HG03342 (cell line): ENCODE measurements around the gene ABCA13.

Experiments
- ATAC-seq: cut with Tn5 transposase; IDR thresholded peaks from one replicate; pipeline ENCODE4 v1.9.1; 2021; ENCODE audit warnings: mild to moderate bottlenecking, moderate library complexity; ENCODE audit not compliant: unreplicated experiment

Gene ABCA13

GRCh38 chr7:48242846-48243245, 71.6 kb downstream of the ABCA13 start:
- no peak for ATAC-seq

GRCh38 chr7:48244864-48245271, 73.6 kb downstream of the ABCA13 start:
- ATAC-seq = no peak

GRCh38 chr7:48245751-48246472, 74.7 kb downstream of the ABCA13 start:
- ATAC-seq = peak; percentile 60

- ATAC-seq = no peak
Observed at GRCh38 chr7:48249166-48249565, 77.9 kb downstream of the ABCA13 start.

- ATAC-seq = no peak
Observed at GRCh38 chr7:48250441-48250951, 79.2 kb downstream of the ABCA13 start.

- ATAC-seq = peak; percentile 94
Observed at GRCh38 chr7:48251766-48252165, 80.5 kb downstream of the ABCA13 start.

- no peak for ATAC-seq
Observed at GRCh38 chr7:48252995-48253394, 81.7 kb downstream of the ABCA13 start.

GRCh38 chr7:48255046-48255445, 83.8 kb downstream of the ABCA13 start:
- ATAC-seq = peak; percentile 34

GRCh38 chr7:48259463-48260280, 88.4 kb downstream of the ABCA13 start:
- no peak for ATAC-seq

GRCh38 chr7:48261696-48262095, 90.4 kb downstream of the ABCA13 start:
- no peak for ATAC-seq

- ATAC-seq = no peak
Observed at GRCh38 chr7:48262606-48263310, 91.5 kb downstream of the ABCA13 start.

- ATAC-seq = no peak
Observed at GRCh38 chr7:48263311-48263650, 92.0 kb downstream of the ABCA13 start.

GRCh38 chr7:48269066-48269465, 97.8 kb downstream of the ABCA13 start:
- ATAC-seq = no peak

- no peak for ATAC-seq
Observed at GRCh38 chr7:48274662-48275061, 103.4 kb downstream of the ABCA13 start.

- ATAC-seq = no peak
Observed at GRCh38 chr7:48279420-48279819, 108.2 kb downstream of the ABCA13 start.

- no peak for ATAC-seq
Observed at GRCh38 chr7:48280100-48280499, 108.8 kb downstream of the ABCA13 start.

- no peak for ATAC-seq
Observed at GRCh38 chr7:48285373-48285772, 114.1 kb downstream of the ABCA13 start.

- ATAC-seq = no peak
Observed at GRCh38 chr7:48286836-48287235, 115.6 kb downstream of the ABCA13 start.

- no peak for ATAC-seq
Observed at GRCh38 chr7:48289656-48290055, 118.4 kb downstream of the ABCA13 start.

GRCh38 chr7:48292949-48293348, 121.7 kb downstream of the ABCA13 start:
- ATAC-seq = no peak

- ATAC-seq = no peak
Observed at GRCh38 chr7:48295296-48295971, 124.2 kb downstream of the ABCA13 start.
